Neural cell (in vitro differentiated cells): ENCODE data around the gene PREX1. TPM values are rescaled to one million over a fixed set of nuclear protein-coding genes. Genes with fewer than 3 reads are reported as not detected.

Experiments
- H2AFZ ChIP-seq: fragments of 200-600, 300-800 bp; sonication (generic), shearing (Covaris generic); 2 replicates; pipeline ENCODE4 v1.6.0; 2014; ENCODE audit warnings: low read depth, mild to moderate bottlenecking, antibody characterized with exemption, low read length, moderate library complexity
- H3F3A ChIP-seq: fragments of 200-600 bp; shearing (Covaris generic); 2 replicates; pipeline ENCODE4 v1.6.1; 2016; ENCODE audit warnings: mild to moderate bottlenecking, moderate library complexity, mixed read lengths, antibody characterized with exemption, low read length; ENCODE audit not compliant: insufficient read depth, poor library complexity, severe bottlenecking
- H3K27ac ChIP-seq: fragments of 200-600, 300-800 bp; sonication (generic), shearing (Covaris generic); 2 replicates; pipeline ENCODE4 v1.5.1; 2014; ENCODE audit warnings: mild to moderate bottlenecking, low read length, moderate library complexity
- H3K27me3 ChIP-seq: fragments of 300-800, 200-600 bp; sonication (generic), shearing (Covaris generic); 2 replicates; pipeline ENCODE4 v1.6.0; 2014; ENCODE audit warnings: mild to moderate bottlenecking, low read depth, low read length, moderate library complexity; ENCODE audit not compliant: insufficient read depth
- H3K36me3 ChIP-seq: fragments of 300-800, 200-600 bp; sonication (generic), shearing (Covaris generic); 2 replicates; pipeline ENCODE4 v1.5.1; 2014; ENCODE audit warnings: mild to moderate bottlenecking, antibody characterized with exemption, low read length, moderate library complexity; ENCODE audit not compliant: insufficient read depth
- H3K4me2 ChIP-seq: fragments of 300-800, 200-600 bp; sonication (generic), shearing (Covaris generic); 2 replicates; pipeline ENCODE4 v1.6.0; 2014; ENCODE audit warnings: mild to moderate bottlenecking, low read length
- H3K4me3 ChIP-seq: fragments of 300-800, 200-600 bp; sonication (generic), shearing (Covaris generic); 2 replicates; pipeline ENCODE4 v1.5.1; 2014; ENCODE audit warnings: mild to moderate bottlenecking, low read length, moderate library complexity
- H3K79me2 ChIP-seq: fragments of 200-600 bp; shearing (Covaris generic); replicated peaks from 2 replicates; pipeline ENCODE4 v1.6.0; 2014; ENCODE audit warnings: mild to moderate bottlenecking, low read length, moderate library complexity; ENCODE audit not compliant: insufficient read depth
- H3K9ac ChIP-seq: fragments of 300-800, 200-600 bp; sonication (generic), shearing (Covaris generic); 2 replicates; pipeline ENCODE4 v1.6.1; 2016; ENCODE audit warnings: mild to moderate bottlenecking, low read length, mixed read lengths
- H3K9me2 ChIP-seq: fragments of 200-600 bp; shearing (Covaris generic); 2 replicates; pipeline ENCODE4 v1.6.1; 2016; ENCODE audit warnings: mild to moderate bottlenecking, low read length, mixed read lengths; ENCODE audit not compliant: insufficient read depth
- H3K9me3 ChIP-seq: fragments of 200-600, 300-800 bp; sonication (generic), shearing (Covaris generic); 2 replicates; pipeline ENCODE4 v1.6.1; 2016; ENCODE audit warnings: mild to moderate bottlenecking, mixed run types, low read length, moderate library complexity, mixed read lengths
- H4K20me1 ChIP-seq: fragments of 200-600 bp; shearing (Covaris generic); 2 replicates; pipeline ENCODE4 v1.6.1; 2016; ENCODE audit warnings: mild to moderate bottlenecking, mixed run types; ENCODE audit not compliant: insufficient read depth
- CTCF ChIP-seq: fragments of 450-650 bp; IDR thresholded peaks from 2 replicates; pipeline ENCODE4 v1.5.1; 2014; ENCODE audit warnings: antibody characterized with exemption, mild to moderate bottlenecking, moderate library complexity; ENCODE audit not compliant: poor library complexity, severe bottlenecking
- EP300 ChIP-seq: fragments of 450-650 bp; conservative IDR thresholded peaks from 2 replicates; pipeline ENCODE4 v1.6.1; 2014; ENCODE audit warnings: antibody characterized with exemption, mild to moderate bottlenecking, moderate library complexity; ENCODE audit not compliant: poor library complexity, severe bottlenecking
- EZH2 ChIP-seq: fragments of 200-600, 300-800 bp; shearing (Covaris generic), sonication (generic); IDR thresholded peaks from 2 replicates; pipeline ENCODE4 v1.6.1; 2014; ENCODE audit warnings: antibody characterized with exemption, low read length, borderline replicate concordance, mild to moderate bottlenecking; ENCODE audit not compliant: insufficient read depth, poor library complexity, severe bottlenecking
- MXI1 ChIP-seq: fragments of 450-650 bp; conservative IDR thresholded peaks from 2 replicates; pipeline ENCODE4 v1.6.1; 2014; ENCODE audit warnings: antibody characterized with exemption, mild to moderate bottlenecking; ENCODE audit not compliant: poor library complexity, severe bottlenecking
- POLR2AphosphoS5 ChIP-seq: IDR thresholded peaks from 2 replicates; pipeline ENCODE4 v1.6.1; 2012
- RAD21 ChIP-seq: fragments of 450-650 bp; conservative IDR thresholded peaks from 2 replicates; pipeline ENCODE4 v1.6.1; 2014; ENCODE audit warnings: antibody characterized with exemption, mild to moderate bottlenecking, moderate library complexity
- SMC3 ChIP-seq: fragments of 450-650 bp; conservative IDR thresholded peaks from 2 replicates; pipeline ENCODE4 v1.6.1; 2014; ENCODE audit warnings: antibody characterized with exemption, mild to moderate bottlenecking, moderate library complexity; ENCODE audit not compliant: poor library complexity
- TAF1 ChIP-seq: IDR thresholded peaks from 2 replicates; pipeline ENCODE4 v1.6.1; 2012; ENCODE audit warnings: low read depth
- polyA plus RNA-seq: library from polyadenylated mRNA; depleted of rRNA; stranded (reverse); fragments of >200 nt; gene quantifications from 2 replicates; pipeline ENCODE4 v1.2.3, GENCODE V29; 2014
- TF ChIP-seq, protein P1 (sequence below): IDR thresholded peaks from 2 replicates; pipeline ENCODE4 v1.6.1; 2012; ENCODE audit warnings: borderline replicate concordance

PREX1 gene
- polyA plus RNA-seq, 1 donor from 2014 or later: 0.06 TPM

- TF ChIP-seq EZH2 (no peak), SMC3 (no peak), MXI1 (no peak), TAF1 (no peak), RAD21 (no peak), EP300 (no peak), CTCF (no peak), POLR2AphosphoS5 (no peak)
- TF ChIP-seq, protein P1, sequence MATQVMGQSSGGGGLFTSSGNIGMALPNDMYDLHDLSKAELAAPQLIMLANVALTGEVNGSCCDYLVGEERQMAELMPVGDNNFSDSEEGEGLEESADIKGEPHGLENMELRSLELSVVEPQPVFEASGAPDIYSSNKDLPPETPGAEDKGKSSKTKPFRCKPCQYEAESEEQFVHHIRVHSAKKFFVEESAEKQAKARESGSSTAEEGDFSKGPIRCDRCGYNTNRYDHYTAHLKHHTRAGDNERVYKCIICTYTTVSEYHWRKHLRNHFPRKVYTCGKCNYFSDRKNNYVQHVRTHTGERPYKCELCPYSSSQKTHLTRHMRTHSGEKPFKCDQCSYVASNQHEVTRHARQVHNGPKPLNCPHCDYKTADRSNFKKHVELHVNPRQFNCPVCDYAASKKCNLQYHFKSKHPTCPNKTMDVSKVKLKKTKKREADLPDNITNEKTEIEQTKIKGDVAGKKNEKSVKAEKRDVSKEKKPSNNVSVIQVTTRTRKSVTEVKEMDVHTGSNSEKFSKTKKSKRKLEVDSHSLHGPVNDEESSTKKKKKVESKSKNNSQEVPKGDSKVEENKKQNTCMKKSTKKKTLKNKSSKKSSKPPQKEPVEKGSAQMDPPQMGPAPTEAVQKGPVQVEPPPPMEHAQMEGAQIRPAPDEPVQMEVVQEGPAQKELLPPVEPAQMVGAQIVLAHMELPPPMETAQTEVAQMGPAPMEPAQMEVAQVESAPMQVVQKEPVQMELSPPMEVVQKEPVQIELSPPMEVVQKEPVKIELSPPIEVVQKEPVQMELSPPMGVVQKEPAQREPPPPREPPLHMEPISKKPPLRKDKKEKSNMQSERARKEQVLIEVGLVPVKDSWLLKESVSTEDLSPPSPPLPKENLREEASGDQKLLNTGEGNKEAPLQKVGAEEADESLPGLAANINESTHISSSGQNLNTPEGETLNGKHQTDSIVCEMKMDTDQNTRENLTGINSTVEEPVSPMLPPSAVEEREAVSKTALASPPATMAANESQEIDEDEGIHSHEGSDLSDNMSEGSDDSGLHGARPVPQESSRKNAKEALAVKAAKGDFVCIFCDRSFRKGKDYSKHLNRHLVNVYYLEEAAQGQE: no peak
- Histone ChIP-seq H2AFZ (no peak overlapping the region), H3K9ac (no peak overlapping the region), H3K4me3 (no peak overlapping the region), H3K4me2 (no peak overlapping the region), H3K9me3 (no peaks in the 10 kb centered on the region), H3F3A (no peaks in the 10 kb centered on the region), H3K27me3 (peaks cover 15% of the 10 kb centered on the region), H3K27ac (no peak overlapping the region), H3K36me3 (no peaks in the 10 kb centered on the region), H4K20me1 (no peaks in the 10 kb centered on the region), H3K9me2 (no peaks in the 10 kb centered on the region), H3K79me2 (no peaks in the 10 kb centered on the region)
These were observed 6.4 kb downstream of the PREX1 start for GRCh38 chr20:48821261-48821920.

- Histone ChIP-seq H3K79me2 (no peaks in the 10 kb centered on the region), H3K27me3 (peaks cover 7% of the 10 kb centered on the region), H3K4me3 (no peak overlapping the region), H3K9me3 (no peaks in the 10 kb centered on the region), H3K9me2 (no peaks in the 10 kb centered on the region), H3F3A (no peaks in the 10 kb centered on the region), H3K9ac (no peak overlapping the region), H3K4me2 (no peak overlapping the region), H4K20me1 (no peaks in the 10 kb centered on the region), H3K36me3 (no peaks in the 10 kb centered on the region), H2AFZ (no peak overlapping the region), H3K27ac (no peak overlapping the region)
- no peak for TF ChIP-seq POLR2AphosphoS5
- TF ChIP-seq, protein P1: no peak
- no peak for TF ChIP-seq SMC3
- no peak for TF ChIP-seq EP300
- TF ChIP-seq CTCF: no peak
- TF ChIP-seq MXI1: no peak
- TF ChIP-seq RAD21: no peak
- TF ChIP-seq EZH2: no peak
These were observed 7.2 kb downstream of the PREX1 start for GRCh38 chr20:48820649-48820973.
